ENCODE measurements around the gene BATF2. TPM values are rescaled to one million over a fixed set of nuclear protein-coding genes. Genes with fewer than 3 reads are reported as not detected.
"Not testable (repeated sequence)": the region's sequence is repeated elsewhere in the genome, so short reads cannot be mapped to it uniquely, and the experiment has no call there.

BATF2 gene
- total and polyA plus RNA-seq, 2 experiments from 2014 or later = 0.79 to 4.0 TPM

GRCh38 chr11:64989416-64989815 lies 7.4 kb downstream of the BATF2 start:
- no peak for DNase-seq
- H3F3A ChIP-seq (ENCODE audit: insufficient read depth) = no peaks in the 10 kb centered on the region
- H4K20me1 ChIP-seq (ENCODE audit: insufficient read depth) = no peaks in the 10 kb centered on the region
- in situ Hi-C loops (cut with MboI) = no loop called here
- no peak overlapping the region for H3K4me2 ChIP-seq (ENCODE audit: unreplicated experiment)
- H3K9me3 ChIP-seq (ENCODE audit: low read depth) = no peaks in the 10 kb centered on the region
- no peak overlapping the region for H3K27ac ChIP-seq
- H3K36me3 ChIP-seq (ENCODE audit: low read depth) = no peaks in the 10 kb centered on the region
- H3K9ac ChIP-seq = no peak overlapping the region
- no peak overlapping the region for H3K4me3 ChIP-seq
- H3K27me3 ChIP-seq (replicated peaks; ENCODE audit: insufficient read depth) = no peaks in the 10 kb centered on the region
- no peaks in the 10 kb centered on the region for H3K79me2 ChIP-seq (ENCODE audit: insufficient read depth)
- TF ChIP-seq EZH2phosphoT487 (IDR thresholded peaks at IDR 0.05; ENCODE audit: insufficient read depth, low read depth) (no peak), EZH2 (IDR thresholded peaks at IDR 0.05; ENCODE audit: insufficient read depth, poor library complexity, severe bottlenecking) (no peak)
- no peaks in the 10 kb centered on the region for H3K4me1 ChIP-seq (ENCODE audit: insufficient read depth)
- no peaks in the 10 kb centered on the region for H3K9me2 ChIP-seq (ENCODE audit: insufficient read depth)
- no peak overlapping the region for H2AFZ ChIP-seq
- WGBS, 2 experiments (ENCODE audit: low coverage in 1 of 2, low lambda C conversion rate in 2 of 2, missing lambda C conversion rate in 2 of 2) = 58 to 61% methylated on average over 13 of the region's 13 CpGs

DNA sequence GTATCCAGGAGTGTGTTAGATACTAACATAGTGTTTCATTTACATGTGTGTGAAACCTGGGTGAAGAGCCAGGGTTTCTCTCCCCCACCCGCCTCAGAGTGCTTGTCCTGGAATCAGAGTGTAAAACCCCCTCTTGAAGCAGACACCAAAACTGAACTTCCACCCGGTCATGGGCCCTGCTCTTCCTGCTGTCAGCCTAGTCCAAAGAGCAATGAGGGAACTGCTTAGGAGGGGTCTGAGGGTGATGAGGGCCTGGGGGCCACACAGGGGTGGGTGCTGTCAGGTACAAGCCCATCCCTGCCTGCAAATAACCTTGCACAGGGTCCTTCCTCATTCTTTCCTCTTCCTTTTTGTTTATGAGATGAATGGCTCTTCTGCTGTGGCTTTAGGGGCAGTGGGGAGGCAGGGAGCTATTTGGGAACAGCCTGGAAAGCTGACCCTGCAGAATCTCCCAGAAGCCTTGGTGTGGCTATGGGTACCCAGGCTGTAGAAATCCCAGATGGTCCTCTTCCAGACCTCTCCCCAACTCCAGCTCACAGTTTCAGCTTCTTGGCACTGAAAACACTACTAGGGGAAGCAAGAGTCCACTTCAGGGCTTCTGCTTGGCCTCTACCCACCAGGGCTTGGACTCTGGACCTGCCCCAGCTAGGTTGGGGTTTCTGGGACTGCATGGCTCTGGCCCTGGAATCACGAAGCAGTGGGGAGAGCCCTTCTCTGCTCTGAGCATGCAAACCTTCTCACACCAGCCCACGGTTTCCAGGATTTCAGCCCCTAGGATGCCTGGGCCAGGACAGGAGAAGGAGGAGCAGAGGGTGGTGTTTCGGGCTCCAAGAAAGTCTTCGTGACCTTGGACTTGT lies 8.5 kb downstream of the BATF2 start:
- no peak for DNase-seq
- Histone ChIP-seq H3K27ac (no peak overlapping the region), H3F3A (ENCODE audit: insufficient read depth) (no peaks in the 10 kb centered on the region), H3K9me3 (ENCODE audit: low read depth) (no peaks in the 10 kb centered on the region), H3K79me2 (ENCODE audit: insufficient read depth) (no peaks in the 10 kb centered on the region), H4K20me1 (ENCODE audit: insufficient read depth) (no peaks in the 10 kb centered on the region), H3K4me1 (ENCODE audit: insufficient read depth) (no peaks in the 10 kb centered on the region), H3K9ac (no peak overlapping the region), H3K4me3 (no peak overlapping the region), H3K36me3 (ENCODE audit: low read depth) (no peaks in the 10 kb centered on the region), H3K27me3 (replicated peaks; ENCODE audit: insufficient read depth) (no peaks in the 10 kb centered on the region), H3K4me2 (ENCODE audit: unreplicated experiment) (no peak overlapping the region), H3K9me2 (ENCODE audit: insufficient read depth) (no peaks in the 10 kb centered on the region), H2AFZ (no peak overlapping the region)
- 53 to 57% methylated on average over 6 of the region's 6 CpGs for WGBS, 2 experiments (ENCODE audit: low coverage in 1 of 2, low lambda C conversion rate in 2 of 2, missing lambda C conversion rate in 2 of 2)
- in situ Hi-C loops (cut with MboI) = no loop called here
- TF ChIP-seq EZH2 (IDR thresholded peaks at IDR 0.05; ENCODE audit: insufficient read depth, poor library complexity, severe bottlenecking) (no peak), EZH2phosphoT487 (IDR thresholded peaks at IDR 0.05; ENCODE audit: insufficient read depth, low read depth) (no peak)

DNA sequence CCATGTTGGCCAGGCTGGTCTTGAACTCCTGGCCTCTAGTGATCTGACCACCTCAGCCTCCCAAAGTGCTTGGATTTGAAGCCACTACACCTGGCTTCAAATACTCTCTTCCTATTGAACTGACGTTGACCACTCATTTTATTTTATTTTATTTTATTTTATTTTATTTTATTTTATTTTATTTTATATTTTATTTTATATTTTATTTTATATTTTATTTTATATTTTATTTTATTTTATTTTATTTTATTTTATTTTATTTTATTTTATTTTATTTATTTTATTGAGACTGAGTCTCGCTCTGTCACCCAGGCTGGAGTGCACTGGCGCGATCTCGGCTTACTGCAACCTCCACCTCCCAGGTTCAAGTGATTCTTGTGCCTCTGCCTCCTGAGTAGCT lies 13.4 kb downstream of the BATF2 start:
- H3F3A ChIP-seq (ENCODE audit: insufficient read depth); H3K9me3 ChIP-seq (ENCODE audit: low read depth); H3K27ac ChIP-seq; H4K20me1 ChIP-seq (ENCODE audit: insufficient read depth); H3K4me1 ChIP-seq (ENCODE audit: insufficient read depth); H3K9me2 ChIP-seq (ENCODE audit: insufficient read depth); H3K27me3 ChIP-seq (replicated peaks; ENCODE audit: insufficient read depth); H3K9ac ChIP-seq; H3K36me3 ChIP-seq (ENCODE audit: low read depth); H3K4me3 ChIP-seq; DNase-seq; in situ Hi-C loops (cut with MboI); H3K79me2 ChIP-seq (ENCODE audit: insufficient read depth); H2AFZ ChIP-seq; H3K4me2 ChIP-seq (ENCODE audit: unreplicated experiment): not testable (repeated sequence)
- WGBS, 2 experiments (ENCODE audit: low coverage in 1 of 2, low lambda C conversion rate in 2 of 2, missing lambda C conversion rate in 2 of 2) = 69 to 77% methylated on average over 5 of the region's 5 CpGs

DNA sequence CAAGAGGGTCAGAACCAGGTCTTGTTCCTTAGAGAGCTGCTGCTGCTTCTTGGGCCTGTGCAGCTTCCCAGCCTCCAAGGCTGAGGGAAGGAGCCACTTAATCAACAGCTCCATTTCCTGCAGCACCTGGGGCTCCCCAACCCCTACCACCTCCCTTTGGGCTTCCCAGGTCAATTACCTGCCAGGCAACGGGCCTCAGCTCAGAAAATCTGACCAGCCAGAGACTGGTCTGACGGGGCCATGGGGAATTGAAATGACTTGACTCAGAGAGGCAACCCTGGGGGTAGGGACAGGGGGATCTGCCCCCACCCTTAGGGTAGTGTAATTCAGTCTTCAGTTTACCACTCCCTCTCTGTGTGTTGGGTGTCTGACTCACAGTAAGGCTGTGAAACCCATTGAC lies 20.1 kb downstream of the BATF2 start:
- Histone ChIP-seq H3K27me3 (replicated peaks; ENCODE audit: insufficient read depth) (peaks cover 4% of the 10 kb centered on the region; the same call in 1 of the 2 replicates), H4K20me1 (ENCODE audit: insufficient read depth) (no peaks in the 10 kb centered on the region), H3K4me2 (ENCODE audit: unreplicated experiment) (no peak overlapping the region), H3K9ac (no peak overlapping the region), H3K9me2 (ENCODE audit: insufficient read depth) (no peaks in the 10 kb centered on the region), H3K79me2 (ENCODE audit: insufficient read depth) (no peaks in the 10 kb centered on the region), H3K36me3 (ENCODE audit: low read depth) (no peaks in the 10 kb centered on the region), H3K27ac (no peak overlapping the region), H3K4me3 (no peak overlapping the region), H3K9me3 (ENCODE audit: low read depth) (no peaks in the 10 kb centered on the region), H3K4me1 (ENCODE audit: insufficient read depth) (no peaks in the 10 kb centered on the region), H3F3A (ENCODE audit: insufficient read depth) (no peaks in the 10 kb centered on the region), H2AFZ (no peak overlapping the region)
- TF ChIP-seq EZH2 (IDR thresholded peaks at IDR 0.05; ENCODE audit: insufficient read depth, poor library complexity, severe bottlenecking) (no peak), EZH2phosphoT487 (IDR thresholded peaks at IDR 0.05; ENCODE audit: insufficient read depth, low read depth) (no peak)
- no peak for DNase-seq
- in situ Hi-C loops (cut with MboI) = no loop called here
- 18 to 24% methylated on average over 2 of the region's 2 CpGs for WGBS, 2 experiments (ENCODE audit: low coverage in 1 of 2, low lambda C conversion rate in 2 of 2, missing lambda C conversion rate in 2 of 2)

All from GM23248 (cell line).